HG02678 (cell line): Measurements from ENCODE around the gene MRGPRX4.

ENCODE experiments used
- ATAC-seq: cut with Tn5 transposase; IDR thresholded peaks from one replicate; pipeline ENCODE4 v1.9.1; 2021; ENCODE audit warnings: mild to moderate bottlenecking, moderate library complexity; ENCODE audit not compliant: unreplicated experiment

Gene MRGPRX4

DNA sequence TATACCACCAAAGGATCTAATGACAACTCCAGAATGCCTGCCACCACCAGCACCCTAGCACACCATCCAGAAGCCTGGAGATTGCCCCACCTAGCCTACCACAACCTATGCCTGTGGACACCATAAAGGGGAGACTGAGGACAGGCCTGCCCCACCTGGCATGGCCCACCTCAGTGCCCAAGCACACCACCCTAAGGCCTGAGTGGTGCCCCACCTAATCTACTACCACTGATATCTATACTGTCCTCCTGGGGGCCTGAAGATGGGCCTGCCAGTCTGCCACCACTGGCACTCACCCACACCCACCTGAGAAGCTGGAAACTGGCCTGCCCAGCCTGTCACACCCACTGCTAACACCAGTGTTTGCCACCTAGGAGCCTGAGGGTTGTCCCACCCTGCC, 32.1 kb downstream of the MRGPRX4 start:
- ATAC-seq = no peak

DNA sequence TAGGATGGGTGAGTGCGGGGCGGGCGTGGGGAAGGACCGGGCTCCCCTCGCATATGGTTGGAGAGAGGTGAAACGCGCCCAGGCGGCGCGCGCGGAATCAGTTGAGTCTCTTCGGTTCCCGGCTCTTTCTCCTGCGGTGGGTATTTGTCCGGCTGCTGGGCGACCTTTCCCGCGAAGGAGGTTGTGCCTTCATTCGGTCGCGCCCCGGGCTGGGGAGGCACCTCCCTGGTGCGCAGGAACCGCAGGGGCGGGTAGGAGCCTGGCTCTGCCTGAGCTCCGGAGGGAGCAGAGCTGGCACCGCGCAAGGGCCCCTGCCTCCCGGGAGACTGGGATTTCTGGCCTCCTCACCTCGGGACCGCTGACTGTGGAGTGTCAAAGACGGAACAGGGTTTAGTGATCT, 36.4 kb downstream of the MRGPRX4 start:
- ATAC-seq = no peak

- ATAC-seq = no peak
Observed at GRCh38 chr11:18221274-18221876, 48.7 kb downstream of the MRGPRX4 start.

- ATAC-seq = no peak
Observed at GRCh38 chr11:18222814-18223421, 50.3 kb downstream of the MRGPRX4 start.
